ENCODE measurements around the gene TMEM54. TPM values are rescaled to one million over a fixed set of nuclear protein-coding genes. Genes with fewer than 3 reads are reported as not detected.

The TMEM54 gene
- total RNA-seq, 1 donor from 2014 or later: 0.49 TPM

DNA sequence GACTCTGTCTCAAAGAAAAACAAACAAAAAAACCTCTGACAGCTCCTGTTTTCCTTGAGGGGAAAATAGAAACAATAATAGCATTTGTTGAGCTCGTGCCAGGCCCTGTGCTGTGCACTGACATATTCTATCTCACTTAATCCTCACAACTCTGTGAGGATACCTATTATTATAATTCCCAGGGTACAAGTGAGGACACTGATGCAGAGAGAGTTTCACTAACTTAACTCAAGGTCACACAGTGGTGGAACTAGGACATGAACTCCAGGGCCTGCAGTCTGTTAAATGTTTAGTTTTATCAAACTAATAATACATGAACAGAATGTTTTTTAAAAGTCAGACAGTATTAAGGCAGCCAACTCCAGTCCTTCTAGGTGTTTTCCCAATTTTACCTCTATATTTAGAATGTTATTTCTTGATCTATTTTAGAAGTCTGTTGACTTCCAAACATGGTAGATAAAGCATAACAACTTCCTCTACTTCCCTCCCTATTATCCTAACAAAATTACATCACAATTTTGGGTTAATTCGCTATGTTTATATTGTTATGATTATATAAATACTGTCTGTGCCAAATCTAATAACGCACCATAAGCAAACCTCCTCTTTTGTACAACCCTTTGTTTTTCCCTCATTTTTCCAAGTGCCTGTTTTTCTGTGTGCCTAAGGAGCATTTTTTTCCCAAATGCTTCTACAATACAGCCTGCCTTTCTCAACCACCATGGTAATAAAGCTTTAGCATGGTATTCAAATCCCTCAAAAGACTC is 35.4 kb downstream of the TMEM54 start:
- no peak overlapping the region for H3K4me3 Mint-ChIP-seq (ENCODE audit: unreplicated experiment)
- peaks cover 17% of the 10 kb centered on the region for H3K27me3 Mint-ChIP-seq (ENCODE audit: unreplicated experiment)
- H3K4me1 Mint-ChIP-seq (ENCODE audit: unreplicated experiment): peaks cover 28% of the 10 kb centered on the region
- H3K27ac Mint-ChIP-seq (ENCODE audit: unreplicated experiment): no peak overlapping the region
- H3K9me3 Mint-ChIP-seq (ENCODE audit: unreplicated experiment): no peaks in the 10 kb centered on the region
- no peak for DNase-seq (ENCODE audit: low spot score)
- TF ChIP-seq, protein P1, sequence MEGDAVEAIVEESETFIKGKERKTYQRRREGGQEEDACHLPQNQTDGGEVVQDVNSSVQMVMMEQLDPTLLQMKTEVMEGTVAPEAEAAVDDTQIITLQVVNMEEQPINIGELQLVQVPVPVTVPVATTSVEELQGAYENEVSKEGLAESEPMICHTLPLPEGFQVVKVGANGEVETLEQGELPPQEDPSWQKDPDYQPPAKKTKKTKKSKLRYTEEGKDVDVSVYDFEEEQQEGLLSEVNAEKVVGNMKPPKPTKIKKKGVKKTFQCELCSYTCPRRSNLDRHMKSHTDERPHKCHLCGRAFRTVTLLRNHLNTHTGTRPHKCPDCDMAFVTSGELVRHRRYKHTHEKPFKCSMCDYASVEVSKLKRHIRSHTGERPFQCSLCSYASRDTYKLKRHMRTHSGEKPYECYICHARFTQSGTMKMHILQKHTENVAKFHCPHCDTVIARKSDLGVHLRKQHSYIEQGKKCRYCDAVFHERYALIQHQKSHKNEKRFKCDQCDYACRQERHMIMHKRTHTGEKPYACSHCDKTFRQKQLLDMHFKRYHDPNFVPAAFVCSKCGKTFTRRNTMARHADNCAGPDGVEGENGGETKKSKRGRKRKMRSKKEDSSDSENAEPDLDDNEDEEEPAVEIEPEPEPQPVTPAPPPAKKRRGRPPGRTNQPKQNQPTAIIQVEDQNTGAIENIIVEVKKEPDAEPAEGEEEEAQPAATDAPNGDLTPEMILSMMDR (IDR thresholded peaks at IDR 0.05; ENCODE audit: unreplicated experiment): no peak
- H3K36me3 Mint-ChIP-seq (ENCODE audit: low read depth, unreplicated experiment): peaks cover 10% of the 10 kb centered on the region

DNA sequence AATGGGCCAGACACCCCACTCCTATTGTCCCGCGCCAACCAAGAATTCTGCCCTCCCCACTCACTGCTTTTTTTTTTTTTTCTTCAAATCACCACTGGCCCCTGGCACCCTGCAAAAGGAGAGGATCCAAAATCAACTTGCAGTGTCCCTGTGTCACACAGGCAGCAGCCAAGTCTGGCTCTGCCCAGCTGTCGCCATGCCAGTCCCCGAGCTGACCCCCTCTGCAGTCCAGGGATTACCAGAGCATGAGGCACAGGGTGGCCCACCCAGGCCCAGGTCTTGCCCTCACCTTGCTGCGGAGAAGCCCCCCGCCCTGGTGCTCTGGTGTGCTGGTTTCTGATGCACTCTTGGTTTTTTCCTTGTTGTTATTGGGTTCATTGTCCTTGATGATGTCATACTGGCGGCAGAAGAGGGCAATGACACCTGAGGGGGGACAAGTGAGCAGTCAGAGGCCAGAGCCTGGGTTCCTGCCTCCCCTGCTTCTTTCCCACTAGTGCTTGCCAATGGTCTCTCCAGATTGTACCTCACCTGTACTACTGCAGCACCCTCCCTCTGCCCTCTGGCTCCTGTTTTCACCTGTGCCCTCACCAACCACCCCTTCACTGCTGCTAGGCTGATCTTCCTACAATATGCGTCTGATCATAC is 36.7 kb downstream of the TMEM54 start:
- no peak overlapping the region for H3K27ac Mint-ChIP-seq (ENCODE audit: unreplicated experiment)

DNA sequence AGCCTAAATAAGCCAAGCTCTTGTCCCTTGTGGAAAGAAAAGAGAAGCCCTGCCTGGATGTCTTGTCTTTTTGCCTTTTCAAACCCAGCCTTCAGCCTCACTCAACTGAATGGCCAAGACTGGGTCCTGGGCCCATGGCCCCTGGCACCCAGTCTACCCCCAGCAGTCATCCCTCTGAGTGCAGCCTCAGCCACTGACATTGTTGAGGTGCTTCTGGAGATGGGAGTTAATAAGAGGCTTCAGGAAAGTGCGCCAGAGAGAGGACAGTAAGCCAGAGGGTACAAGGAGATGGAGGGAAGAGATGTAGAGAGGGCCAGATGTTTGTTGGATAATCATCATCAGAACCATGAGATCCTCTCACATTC is 37.3 kb downstream of the TMEM54 start:
- no peak for DNase-seq (ENCODE audit: low spot score)
- Mint-ChIP-seq H3K36me3 (ENCODE audit: low read depth, unreplicated experiment) (peaks cover 10% of the 10 kb centered on the region), H3K9me3 (ENCODE audit: unreplicated experiment) (no peaks in the 10 kb centered on the region), H3K27me3 (ENCODE audit: unreplicated experiment) (peaks cover 9% of the 10 kb centered on the region), H3K27ac (ENCODE audit: unreplicated experiment) (no peak overlapping the region), H3K4me1 (ENCODE audit: unreplicated experiment) (peaks cover 29% of the 10 kb centered on the region), H3K4me3 (ENCODE audit: unreplicated experiment) (no peak overlapping the region)
- TF ChIP-seq, protein P1 (IDR thresholded peaks at IDR 0.05; ENCODE audit: unreplicated experiment): no peak

More for the DNA sequence above, 36.7 kb downstream of the TMEM54 start:
- peaks cover 30% of the 10 kb centered on the region for H3K4me1 Mint-ChIP-seq (ENCODE audit: unreplicated experiment)
- no peak overlapping the region for H3K4me3 Mint-ChIP-seq (ENCODE audit: unreplicated experiment)
- TF ChIP-seq, protein P1 (IDR thresholded peaks at IDR 0.05; ENCODE audit: unreplicated experiment): no peak
- no peaks in the 10 kb centered on the region for H3K9me3 Mint-ChIP-seq (ENCODE audit: unreplicated experiment)
- H3K36me3 Mint-ChIP-seq (ENCODE audit: low read depth, unreplicated experiment): peaks cover 10% of the 10 kb centered on the region
- no peak for DNase-seq (ENCODE audit: low spot score)
- peaks cover 13% of the 10 kb centered on the region for H3K27me3 Mint-ChIP-seq (ENCODE audit: unreplicated experiment)

DNA sequence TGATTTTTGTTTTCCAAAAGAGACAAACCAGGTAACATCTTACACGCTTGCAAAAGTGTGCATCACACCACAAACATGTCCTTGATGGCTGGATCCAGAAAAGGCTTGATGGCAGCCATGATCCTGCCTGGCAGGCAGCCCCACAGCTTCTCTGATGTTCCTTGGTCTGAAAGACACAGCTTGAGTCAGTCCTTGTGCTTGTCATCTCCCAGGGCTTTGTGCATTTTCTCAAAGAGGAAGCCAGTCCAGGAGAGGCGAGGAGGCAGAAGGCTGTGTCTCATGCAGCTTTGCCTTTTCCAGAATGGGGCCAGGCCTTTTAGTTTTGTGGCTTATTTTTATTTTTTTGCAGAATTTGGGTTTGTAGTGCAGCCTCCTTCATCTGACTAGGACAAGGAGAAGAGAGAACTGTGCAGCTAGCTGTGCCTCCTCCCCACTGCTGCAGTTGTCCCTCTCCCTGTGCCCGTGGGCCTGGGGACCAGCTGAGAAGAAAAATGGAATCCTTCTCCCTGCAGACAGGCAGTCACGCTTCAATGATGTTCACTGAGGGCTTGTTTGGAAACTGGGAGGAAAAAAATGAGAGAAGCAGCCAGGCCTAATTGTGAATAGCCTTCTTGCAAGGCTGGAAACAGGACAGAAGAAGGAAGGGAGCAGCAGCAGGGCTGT is 37.8 kb downstream of the TMEM54 start:
- Mint-ChIP-seq H3K27me3 (ENCODE audit: unreplicated experiment) (peaks cover 5% of the 10 kb centered on the region), H3K9me3 (ENCODE audit: unreplicated experiment) (no peaks in the 10 kb centered on the region), H3K36me3 (ENCODE audit: low read depth, unreplicated experiment) (peaks cover 10% of the 10 kb centered on the region), H3K4me3 (ENCODE audit: unreplicated experiment) (no peak overlapping the region), H3K27ac (ENCODE audit: unreplicated experiment) (no peak overlapping the region), H3K4me1 (ENCODE audit: unreplicated experiment) (peaks cover 29% of the 10 kb centered on the region)
- DNase-seq (ENCODE audit: low spot score): no peak
- TF ChIP-seq, protein P1 (IDR thresholded peaks at IDR 0.05; ENCODE audit: unreplicated experiment): no peak

Data from endothelial cell (in vitro differentiated cells).